Measurements from ENCODE around the gene CRYBA1. TPM values are rescaled to one million over a fixed set of nuclear protein-coding genes. Genes with fewer than 3 reads are reported as not detected.
"Not testable (repeated sequence)": the region's sequence is repeated elsewhere in the genome, so short reads cannot be mapped to it uniquely, and the experiment has no call there.

Gene CRYBA1, protein sequence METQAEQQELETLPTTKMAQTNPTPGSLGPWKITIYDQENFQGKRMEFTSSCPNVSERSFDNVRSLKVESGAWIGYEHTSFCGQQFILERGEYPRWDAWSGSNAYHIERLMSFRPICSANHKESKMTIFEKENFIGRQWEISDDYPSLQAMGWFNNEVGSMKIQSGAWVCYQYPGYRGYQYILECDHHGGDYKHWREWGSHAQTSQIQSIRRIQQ
- total RNA-seq, result not detected

DNA sequence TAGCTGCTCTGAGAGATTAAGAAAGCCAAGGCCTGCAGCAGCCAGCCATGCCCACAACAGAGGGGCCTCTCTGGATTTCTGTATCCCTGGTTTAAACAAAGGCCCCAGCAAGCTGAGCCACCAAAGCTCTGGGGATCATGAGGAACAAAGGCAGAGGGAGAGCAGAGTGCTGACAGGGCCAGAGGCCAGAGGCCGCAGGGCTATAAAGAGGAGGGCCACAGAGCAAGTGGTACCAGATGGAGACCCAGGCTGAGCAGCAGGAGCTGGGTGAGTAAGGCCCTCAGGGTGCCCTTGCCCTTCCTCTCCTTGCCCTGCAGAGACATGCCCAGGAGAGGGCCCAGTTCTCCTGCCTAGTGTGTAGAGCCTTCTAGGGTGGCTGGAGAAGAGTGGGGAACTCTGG, at the start of gene CRYBA1:
CRYBA1 (plus strand) TSS at position 232 of the 400 bp plus-strand sequence; CDS start at position 237, 5 bp downstream.
- peak; percentile 17 for ATAC-seq
- no peak for DNase-seq (ENCODE audit: low spot score)

DNA sequence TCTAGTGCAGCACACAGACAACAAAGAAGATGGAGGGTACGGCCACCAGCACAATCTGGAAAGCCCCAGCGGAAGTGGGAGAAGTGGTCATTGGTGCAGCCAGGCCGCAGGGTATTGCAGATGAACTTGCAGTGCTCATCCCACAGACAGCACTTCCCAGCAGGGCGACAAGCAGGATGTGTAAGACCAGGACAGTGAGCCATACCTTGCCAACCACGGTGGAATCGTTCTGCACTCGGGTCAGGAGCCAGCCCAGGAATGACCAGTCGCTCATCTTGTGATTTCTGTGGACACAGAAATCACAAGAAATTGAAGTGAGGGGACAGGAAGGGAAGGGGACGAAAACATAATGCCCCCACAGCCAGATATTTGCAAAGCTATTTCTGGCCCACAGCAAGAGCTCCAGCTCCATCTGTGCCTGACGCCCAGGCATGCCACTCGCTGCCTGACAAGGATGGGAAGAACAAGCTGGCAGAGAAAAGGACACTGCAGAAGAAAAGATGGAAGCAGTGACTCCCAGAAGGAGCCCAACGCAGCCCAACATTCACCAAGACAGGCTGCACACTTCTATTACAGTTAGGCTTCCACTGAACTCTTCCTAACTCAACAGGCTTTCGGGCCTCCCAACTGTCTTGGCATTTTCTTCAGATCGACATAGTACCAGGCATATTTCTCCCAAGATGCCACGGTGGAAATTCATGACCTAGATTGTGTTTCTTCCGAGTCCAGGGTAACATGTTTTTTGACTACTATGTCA, 49.0 kb upstream of the CRYBA1 start:
- DNase-seq (ENCODE audit: low spot score) (no peak), ATAC-seq (no peak)

DNA sequence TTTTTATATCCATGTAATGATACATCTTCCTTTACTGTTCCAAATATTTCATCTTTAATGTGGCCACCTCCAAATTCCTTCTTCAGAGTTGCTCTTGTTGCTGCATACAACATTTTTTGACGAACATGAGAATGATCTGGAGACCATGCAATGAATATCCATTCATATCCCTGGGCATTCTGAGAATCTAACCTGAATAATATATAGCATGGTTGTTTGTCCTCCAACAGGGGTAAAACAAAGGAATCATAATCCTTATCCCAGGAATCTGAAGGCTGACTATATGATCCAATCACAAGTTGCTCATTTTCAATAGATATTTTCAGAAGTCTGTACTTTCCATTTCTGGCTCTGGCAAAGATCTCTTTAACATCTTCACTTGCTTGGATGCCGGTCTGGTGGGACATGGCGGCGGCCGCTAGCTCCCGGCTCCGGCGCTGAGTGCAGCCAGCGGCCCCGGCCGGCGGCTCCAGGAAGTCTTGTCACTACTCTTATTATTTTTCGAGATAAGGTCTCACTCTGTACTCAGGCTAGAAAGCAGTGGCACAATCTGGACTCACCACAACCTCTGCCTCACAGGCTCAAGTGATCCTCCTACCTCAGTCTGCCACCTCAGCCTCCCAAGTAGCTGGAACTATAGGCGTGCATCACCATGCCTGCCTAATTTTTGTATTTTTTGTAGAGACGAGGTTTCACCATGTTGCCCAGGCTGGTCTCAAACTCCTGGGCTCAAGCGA, 42.4 kb upstream of the CRYBA1 start:
- DNase-seq (ENCODE audit: low spot score), result not testable (repeated sequence)
- ATAC-seq, result peak; percentile 66

DNA sequence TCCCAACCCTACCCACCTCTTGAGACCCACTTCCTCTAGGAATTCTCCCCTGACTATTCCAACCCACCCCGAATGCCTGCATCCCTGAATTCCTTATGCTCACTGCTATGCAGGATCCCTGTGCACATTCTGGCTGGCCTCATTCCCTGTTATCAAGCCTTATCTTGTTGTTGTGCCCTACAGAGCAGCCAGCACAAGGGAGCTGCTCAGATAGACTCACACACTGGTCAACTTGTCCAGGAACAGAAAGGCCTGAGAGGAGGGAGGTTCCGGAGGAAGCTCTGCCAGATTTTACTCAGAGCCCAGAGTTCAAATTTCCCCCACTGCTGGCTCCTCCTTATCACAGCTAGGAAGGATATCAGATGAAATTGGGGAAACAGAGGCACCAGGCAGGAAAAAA, 41.6 kb upstream of the CRYBA1 start:
- DNase-seq (ENCODE audit: low spot score) (peak; percentile 23), ATAC-seq (peak; percentile 51)

DNA sequence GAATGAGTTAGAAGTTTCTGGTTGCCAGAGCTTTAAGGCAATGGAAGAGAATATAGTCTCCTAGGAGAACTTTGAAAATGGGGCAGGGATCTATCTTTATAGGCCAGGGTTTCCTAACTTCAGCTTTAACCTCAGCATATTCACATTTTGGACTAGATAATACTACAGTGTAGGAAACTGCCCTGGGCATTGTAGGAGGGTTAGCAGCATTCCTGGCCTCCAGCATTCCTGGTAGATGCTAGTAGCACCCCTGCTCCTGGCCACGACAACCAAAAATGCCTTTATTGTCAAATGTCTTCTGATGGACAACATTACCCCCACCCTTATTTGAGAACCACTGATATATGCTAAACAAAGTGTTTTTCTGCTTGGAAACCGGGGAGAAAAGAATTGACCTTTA, 38.7 kb upstream of the CRYBA1 start:
- DNase-seq (ENCODE audit: low spot score) (no peak), ATAC-seq (no peak)

DNA sequence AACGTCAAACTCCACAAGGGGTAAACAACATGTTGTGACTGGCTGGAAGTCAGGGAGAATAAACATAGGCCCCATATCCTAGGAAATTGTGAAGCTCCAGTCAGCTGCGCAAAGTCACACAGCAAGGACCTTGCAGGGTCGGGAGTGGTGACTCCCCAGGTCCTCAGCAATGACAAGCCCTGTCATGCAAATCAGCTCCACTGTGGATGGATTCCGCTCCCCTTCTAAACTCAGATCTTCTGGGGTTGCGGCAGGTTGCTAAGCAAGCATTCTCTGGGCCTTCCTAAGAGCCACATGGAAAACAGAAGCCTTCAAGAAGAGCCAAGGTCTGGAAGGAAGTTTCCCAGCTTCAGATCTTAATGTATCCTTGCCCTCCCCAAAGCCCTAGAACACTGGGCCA, 37.6 kb upstream of the CRYBA1 start:
- ATAC-seq (no peak), DNase-seq (ENCODE audit: low spot score) (no peak)

DNA sequence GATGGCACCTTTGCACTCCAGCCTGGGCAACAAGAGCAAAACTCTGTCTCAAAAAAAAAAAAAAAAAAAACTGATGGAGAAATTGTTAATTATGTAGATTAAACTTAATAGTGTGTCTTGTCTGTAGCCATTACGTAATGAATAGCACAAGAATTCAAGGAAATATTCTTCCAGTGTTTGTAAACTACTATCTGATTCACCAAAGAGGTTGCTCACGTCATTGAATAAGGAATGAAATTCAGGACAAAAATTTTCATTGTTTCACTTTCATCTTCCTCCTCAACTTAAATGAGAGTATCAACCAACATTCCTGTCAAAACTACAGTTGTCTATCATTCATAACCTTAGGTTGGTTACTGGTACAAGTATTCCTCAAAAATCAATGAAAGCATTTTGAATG, 35.8 kb upstream of the CRYBA1 start:
- DNase-seq (ENCODE audit: low spot score) (no peak), ATAC-seq (no peak)

DNA sequence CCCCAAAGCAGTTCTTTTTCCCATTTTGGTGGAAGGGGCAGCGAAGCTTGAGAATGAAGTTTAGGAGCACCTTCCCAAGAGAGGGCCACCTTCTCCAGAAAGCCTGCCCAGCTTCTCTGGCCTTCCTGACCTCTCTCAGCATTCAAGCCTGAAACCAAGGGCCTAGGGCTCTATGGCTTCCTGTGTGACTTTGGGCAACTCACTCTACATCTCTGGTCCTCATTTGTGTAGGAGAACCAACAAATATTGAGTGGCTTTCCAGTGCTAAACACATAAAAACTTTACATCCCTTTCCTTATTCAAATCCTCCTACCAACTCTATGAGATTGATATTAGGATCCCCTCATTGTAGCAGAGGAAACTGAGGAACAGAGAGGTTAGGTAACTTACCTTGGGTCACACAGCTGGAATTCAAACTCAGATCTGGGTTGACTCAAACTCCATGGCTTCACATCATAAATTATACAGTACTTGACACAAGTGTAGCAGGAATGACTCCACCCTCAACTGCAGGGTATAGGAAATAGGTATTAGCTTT, 34.5 kb upstream of the CRYBA1 start:
- no peak for DNase-seq (ENCODE audit: low spot score)
- no peak for ATAC-seq

DNA sequence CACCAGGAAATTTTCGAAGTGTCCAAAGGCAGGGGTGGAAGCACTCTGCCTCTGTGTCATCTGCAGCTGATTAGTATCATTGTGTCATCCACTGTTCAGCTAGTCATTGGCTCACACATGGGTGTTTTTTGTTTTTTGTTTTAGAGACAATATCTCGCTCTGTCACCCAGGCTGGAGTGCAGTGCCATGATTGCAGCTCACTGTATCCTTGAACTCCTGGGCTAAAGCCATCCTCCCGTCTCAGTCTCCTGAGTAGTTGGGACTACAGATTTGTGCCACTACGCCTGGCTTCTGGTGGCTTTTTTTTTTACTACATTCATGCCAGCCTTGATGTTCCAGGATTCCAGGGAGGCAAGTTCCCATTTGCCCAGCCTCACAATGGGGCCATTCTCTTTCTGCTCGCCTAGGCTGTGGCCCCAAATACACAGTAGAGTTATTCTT, 34.0 kb upstream of the CRYBA1 start:
- no peak for DNase-seq (ENCODE audit: low spot score)
- ATAC-seq, result no peak

DNA sequence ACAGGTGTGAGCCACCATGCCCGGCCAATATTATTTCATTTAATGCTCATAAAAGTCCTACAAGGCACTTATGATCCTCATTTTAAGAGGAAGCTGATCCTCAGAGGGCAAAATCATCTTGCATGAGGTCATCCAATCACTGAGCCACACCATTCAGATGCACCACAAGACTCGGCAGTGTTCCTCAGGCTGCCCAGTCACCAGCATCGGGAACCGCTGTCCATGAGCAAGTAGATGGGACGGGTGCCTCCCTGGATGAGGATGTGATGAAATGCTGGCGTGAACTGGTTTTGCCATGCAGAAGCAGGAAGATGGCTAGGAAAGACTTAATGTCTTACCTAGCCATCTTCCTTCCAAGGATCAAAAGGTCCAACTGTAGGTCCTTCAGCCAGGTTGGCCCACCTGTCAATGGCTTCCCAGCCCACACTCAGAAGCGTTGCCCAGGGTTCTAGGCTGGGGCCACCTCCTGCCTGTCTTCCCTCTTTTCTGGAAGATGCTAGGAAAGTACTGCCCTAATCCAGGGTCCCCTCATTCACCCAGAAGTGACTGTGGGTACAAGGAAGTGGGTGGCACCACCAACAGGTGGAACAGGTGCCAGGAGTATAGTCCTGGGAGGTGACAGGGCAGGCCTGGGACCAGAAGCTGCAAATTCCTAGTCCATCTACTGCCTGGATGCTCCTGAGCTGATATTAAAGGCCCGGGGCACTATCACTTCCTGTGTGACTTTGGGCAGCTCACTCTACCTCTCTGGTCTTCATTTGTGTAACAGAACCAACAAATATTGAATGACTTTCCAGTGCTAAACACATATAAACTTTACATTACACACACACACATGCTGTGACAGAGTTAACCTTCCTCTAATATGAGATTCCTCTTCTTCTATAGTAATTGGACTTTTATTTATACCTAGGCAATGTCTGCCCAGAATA, 32.2 kb upstream of the CRYBA1 start:
- ATAC-seq, result no peak
- no peak for DNase-seq (ENCODE audit: low spot score)

DNA sequence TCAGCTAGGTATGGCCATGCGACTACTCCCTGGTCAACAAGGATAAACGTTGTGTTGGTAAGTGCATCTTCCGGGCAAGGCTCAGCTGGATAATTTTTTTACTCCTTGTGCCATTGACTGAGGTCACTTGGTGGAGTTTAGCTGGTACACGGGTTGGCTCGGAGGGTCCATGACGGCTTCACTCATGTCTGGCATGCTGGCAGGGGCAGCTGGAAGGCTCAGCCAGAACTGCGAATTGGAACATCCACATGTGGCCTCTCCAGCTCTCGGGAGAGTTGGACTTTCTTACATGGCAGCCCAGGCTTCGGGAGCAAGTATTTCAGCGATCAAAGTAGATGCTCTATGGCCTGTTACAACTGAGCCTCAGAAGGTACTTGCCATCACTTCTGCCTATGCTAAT, 31.5 kb upstream of the CRYBA1 start:
- DNase-seq (ENCODE audit: low spot score) (no peak), ATAC-seq (no peak)

DNA sequence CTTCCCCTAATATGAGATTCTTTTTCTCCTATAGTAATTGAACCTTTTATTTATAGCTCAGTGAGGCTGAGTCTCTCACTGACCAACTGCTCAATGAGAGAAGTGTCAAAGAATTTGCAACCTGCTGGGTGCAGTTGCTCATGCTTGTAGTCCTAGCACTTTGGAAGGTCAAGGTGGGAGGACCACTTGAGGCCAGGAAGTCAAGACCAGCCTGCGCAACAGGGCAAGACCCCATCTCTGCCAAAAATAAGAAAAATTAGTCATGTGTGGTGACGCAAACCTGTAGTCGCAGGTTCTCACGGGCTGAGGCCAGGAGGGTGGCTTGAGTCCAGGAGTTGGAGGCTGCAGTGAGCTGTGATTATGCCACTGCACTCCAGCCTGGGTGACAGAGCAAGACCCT, 30.9 kb upstream of the CRYBA1 start:
- DNase-seq (ENCODE audit: low spot score), result no peak

DNA sequence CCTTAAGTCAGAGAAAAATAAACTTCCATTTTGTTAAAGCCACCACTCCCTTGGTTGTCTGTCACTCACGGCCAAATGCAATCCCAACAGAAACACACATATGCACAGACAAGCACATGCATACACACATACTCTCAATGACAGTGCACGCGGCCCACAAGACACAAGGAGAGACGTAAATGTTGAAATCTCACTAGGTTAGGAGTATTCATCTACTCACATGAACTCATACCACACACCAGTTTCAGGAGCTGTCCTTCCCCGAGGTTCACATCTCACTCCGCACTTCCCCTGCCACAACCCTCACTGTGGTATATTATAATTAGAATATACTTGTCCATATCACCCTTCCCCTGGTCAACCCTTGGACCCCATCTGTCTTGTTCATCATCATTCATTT, 30.5 kb upstream of the CRYBA1 start:
- no peak for ATAC-seq
- DNase-seq (ENCODE audit: low spot score), result no peak

More for the DNA sequence above, 30.9 kb upstream of the CRYBA1 start:
- no peak for ATAC-seq

DNA sequence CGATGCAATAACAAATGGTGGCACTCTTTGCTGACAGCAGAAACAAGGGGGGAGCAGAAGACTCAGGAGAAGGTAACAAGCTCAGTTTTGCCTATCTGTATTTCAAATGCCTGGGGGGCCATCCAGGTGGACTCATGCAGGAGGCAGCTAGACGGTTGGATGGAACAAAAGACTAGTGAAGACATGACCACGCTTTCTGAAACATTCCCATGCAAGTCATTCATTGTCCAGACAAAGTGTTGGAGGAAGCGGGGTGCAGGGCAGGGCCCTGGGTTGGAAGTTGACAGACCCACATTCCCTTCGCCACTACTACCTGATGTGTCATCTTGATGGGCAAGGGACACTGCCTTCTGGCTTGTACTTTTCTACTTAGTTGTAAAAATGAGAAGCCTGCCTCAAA, 29.8 kb upstream of the CRYBA1 start:
- no peak for ATAC-seq
- no peak for DNase-seq (ENCODE audit: low spot score)

DNA sequence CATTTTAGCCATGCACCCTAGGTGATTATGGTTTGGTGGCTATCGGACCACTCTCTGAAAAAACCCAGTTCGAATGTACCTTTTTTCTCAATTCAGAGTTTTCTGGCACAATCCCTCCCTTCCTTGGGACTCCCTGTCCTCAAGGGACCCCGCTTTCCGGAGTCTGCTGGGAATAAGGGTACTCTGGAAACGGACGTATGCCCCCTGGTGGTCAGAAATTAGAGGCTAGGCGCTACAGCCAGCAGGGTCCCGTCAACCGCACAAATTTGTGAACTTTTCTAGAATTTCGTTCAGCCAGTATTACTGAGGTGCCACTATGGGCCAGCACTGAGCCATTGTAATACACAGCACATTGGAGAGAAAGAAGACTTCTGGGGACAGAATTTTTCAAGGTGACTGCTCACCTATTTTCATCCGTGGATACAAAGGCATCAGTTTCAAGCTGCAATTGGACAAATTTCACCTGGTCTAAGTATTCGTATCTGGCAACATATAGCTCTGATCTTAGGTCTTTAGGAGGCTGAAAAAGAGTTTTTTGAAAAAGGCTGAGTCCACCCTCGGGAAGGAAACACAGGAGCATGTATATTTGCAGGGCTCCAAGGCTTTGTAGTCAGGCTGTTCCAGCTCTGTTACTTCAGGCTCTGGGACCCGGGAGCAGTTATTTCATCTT, 27.1 kb upstream of the CRYBA1 start:
- ATAC-seq, result peak; percentile 99

DNA sequence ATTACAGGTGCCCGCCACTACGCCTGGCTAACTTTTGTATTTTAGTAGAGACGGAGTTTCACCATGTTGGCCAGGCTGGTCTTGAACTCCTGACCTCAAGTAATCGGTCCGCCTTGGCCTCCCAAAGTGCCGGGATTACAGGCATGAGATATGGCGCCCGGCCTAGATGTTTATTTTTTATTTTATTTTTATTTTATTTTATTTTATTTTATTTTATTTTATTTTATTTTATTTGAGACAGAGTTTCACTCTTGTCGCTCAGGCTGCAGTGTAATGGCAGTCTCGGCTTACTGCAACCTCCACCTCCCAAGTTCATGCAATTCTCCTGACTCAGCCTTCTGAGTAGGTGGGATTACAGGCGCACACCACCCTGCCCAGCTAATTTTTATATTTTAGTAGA, 25.3 kb upstream of the CRYBA1 start:
- not testable (repeated sequence) for ATAC-seq; DNase-seq (ENCODE audit: low spot score)

More for the DNA sequence above, 27.1 kb upstream of the CRYBA1 start:
- DNase-seq (ENCODE audit: low spot score), result peak; percentile 82

DNA sequence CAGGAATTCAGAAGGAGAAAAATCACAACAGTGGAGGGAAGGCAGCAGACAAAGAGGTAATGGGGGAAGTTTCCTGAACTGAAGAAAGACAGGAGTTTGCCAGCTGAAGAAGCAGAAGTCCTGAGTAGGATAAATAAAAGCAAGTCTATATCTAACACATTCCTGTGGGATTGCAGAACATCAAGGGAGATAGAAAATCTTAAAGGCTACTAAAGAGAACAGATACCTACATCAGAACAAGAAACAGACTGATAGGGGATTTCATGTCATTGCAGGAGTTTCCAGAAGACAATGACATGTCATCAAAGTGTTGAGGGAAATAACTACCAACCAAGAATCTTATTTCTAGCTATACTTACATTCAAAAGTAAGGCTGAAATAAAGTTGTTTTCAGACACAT, 21.3 kb upstream of the CRYBA1 start:
- no peak for DNase-seq (ENCODE audit: low spot score)
- no peak for ATAC-seq

DNA sequence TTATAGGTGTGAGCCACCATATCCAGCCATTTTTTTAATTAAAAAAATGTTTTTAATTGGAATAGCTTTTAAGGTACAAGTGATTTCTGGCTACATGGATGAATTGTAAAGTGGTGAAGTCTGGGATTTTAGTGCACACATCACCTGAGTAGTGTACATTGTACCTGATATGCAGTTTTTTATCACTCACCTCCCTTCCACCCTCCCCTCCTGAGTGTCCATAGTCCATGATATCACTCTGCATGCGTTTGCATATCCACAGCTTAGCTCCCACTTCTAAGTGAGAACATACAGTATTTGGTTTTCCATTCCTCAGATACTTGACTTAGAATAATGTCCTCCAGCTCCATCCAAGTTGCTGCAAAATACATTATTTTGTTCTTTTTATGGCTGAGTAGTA, 13.4 kb upstream of the CRYBA1 start:
- no peak for ATAC-seq
- DNase-seq (ENCODE audit: low spot score), result no peak

DNA sequence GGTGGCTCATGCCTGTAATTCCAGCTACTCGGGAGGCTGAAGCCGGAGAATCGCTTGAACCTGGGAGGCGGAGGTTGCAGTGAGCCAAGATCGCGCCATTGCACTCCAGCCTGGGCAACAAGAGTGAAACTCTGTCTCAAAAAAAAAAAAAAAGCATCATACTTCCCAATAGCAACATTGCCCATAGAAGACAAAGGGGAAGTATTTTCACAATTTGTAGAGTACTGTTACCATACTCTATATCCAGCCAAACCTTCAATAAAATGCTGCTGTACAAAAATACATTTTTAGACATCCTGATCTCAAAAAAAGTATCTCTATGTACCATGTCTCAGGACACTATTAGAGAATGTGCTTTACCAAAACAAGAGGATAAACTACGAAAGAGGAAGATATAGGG, 11.7 kb upstream of the CRYBA1 start:
- not testable (repeated sequence) for ATAC-seq; DNase-seq (ENCODE audit: low spot score)

DNA sequence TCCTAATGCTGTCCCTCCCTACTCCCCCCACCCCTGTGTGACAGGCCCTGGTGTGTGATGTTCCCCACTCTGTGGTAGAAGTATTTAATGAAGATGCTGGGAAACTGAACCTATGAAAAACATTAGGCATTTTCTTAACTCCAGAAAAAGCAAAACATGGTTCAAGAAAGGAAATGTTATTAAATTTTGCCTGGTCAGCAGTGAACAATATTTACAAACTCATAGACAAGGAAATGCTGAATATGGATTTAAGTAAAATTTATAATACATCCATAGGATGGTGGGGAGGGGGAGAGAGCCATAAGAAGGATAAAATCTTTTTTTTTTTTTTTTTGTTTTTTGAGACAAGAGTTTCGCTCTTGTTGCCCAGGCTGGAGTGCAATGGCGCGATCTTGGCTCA, 10.8 kb upstream of the CRYBA1 start:
- DNase-seq (ENCODE audit: low spot score), result no peak
- ATAC-seq, result no peak
